HepG2 (cell line): ENCODE measurements around the gene CARMIL3. TPM values are rescaled to one million over a fixed set of nuclear protein-coding genes. Genes with fewer than 3 reads are reported as not detected.

Source experiments
- BRD4 ChIP-seq: sonication (generic); formaldehyde crosslinking; IDR thresholded peaks from 2 replicates; pipeline ENCODE4 v1.4.0; 2020; ENCODE audit warnings: missing genetic modification reagents
- IKZF5 ChIP-seq: IDR thresholded peaks from 2 replicates; pipeline ENCODE4 v1.6.1; 2018; ENCODE audit warnings: missing genetic modification reagents, mild to moderate bottlenecking, missing compliant biosample characterization
- MTA3 ChIP-seq: sonication (generic); formaldehyde crosslinking; IDR thresholded peaks from 2 replicates; pipeline ENCODE4 v1.4.0; 2020; ENCODE audit warnings: missing genetic modification reagents
- SNAPC2 ChIP-seq: sonication (generic); formaldehyde crosslinking; IDR thresholded peaks from 2 replicates; pipeline ENCODE4 v1.8.1; 2022; ENCODE audit warnings: mild to moderate bottlenecking, missing genetic modification reagents
- STAG1 ChIP-seq: sonication (generic); formaldehyde crosslinking; IDR thresholded peaks from 2 replicates; pipeline ENCODE4 v1.4.0; 2020; ENCODE audit warnings: missing genetic modification reagents
- TOPORS ChIP-seq: sonication (generic); formaldehyde crosslinking; IDR thresholded peaks from 2 replicates; pipeline ENCODE4 v1.8.0; 2023; ENCODE audit warnings: mild to moderate bottlenecking, missing genetic modification reagents
- XRCC5 ChIP-seq: fragments of 200-400 bp; formaldehyde crosslinking; optimal IDR thresholded peaks from 2 replicates; pipeline ENCODE3; 2017; ENCODE audit warnings: mild to moderate bottlenecking, low read length
- YY1 ChIP-seq: IDR thresholded peaks from 2 replicates; pipeline ENCODE4 v1.6.1; 2011; ENCODE audit warnings: low read length, low read depth, moderate library complexity, mild to moderate bottlenecking; ENCODE audit not compliant: insufficient read depth, insufficient replicate concordance
- ZBTB33 ChIP-seq: sonication (generic); formaldehyde crosslinking; IDR thresholded peaks from 2 replicates; pipeline ENCODE4 v1.4.0; 2020; ENCODE audit warnings: missing genetic modification reagents
- ZFP41 ChIP-seq: sonication (generic); formaldehyde crosslinking; IDR thresholded peaks from 2 replicates; pipeline ENCODE4 v1.4.0; 2020; ENCODE audit warnings: mild to moderate bottlenecking, missing genetic modification reagents, borderline replicate concordance
- ZNF234 ChIP-seq: sonication (generic); formaldehyde crosslinking; conservative IDR thresholded peaks from 2 replicates; pipeline ENCODE4 v1.5.1; 2020; ENCODE audit warnings: mild to moderate bottlenecking, missing genetic modification reagents
- ZNF275 ChIP-seq: sonication (generic); formaldehyde crosslinking; IDR thresholded peaks from 2 replicates; pipeline ENCODE4 v1.8.0; 2022; ENCODE audit warnings: missing genetic modification reagents, mild to moderate bottlenecking, inconsistent platforms, borderline replicate concordance
- ZNF280D ChIP-seq: sonication (generic); formaldehyde crosslinking; IDR thresholded peaks from 2 replicates; pipeline ENCODE4 v1.5.1; 2020; ENCODE audit warnings: mild to moderate bottlenecking, missing genetic modification reagents
- ZNF432 ChIP-seq: sonication (generic); formaldehyde crosslinking; IDR thresholded peaks from 2 replicates; pipeline ENCODE4 v1.5.0; 2020; ENCODE audit warnings: missing genetic modification reagents, mild to moderate bottlenecking, borderline replicate concordance
- ZNF652 ChIP-seq: IDR thresholded peaks from 2 replicates; pipeline ENCODE4 v1.6.1; 2016; ENCODE audit warnings: low read depth, borderline replicate concordance
- ZNF704 ChIP-seq: sonication (generic); formaldehyde crosslinking; IDR thresholded peaks from 2 replicates; pipeline ENCODE4 v1.8.1; 2023; ENCODE audit warnings: mild to moderate bottlenecking, inconsistent platforms, moderate library complexity, missing genetic modification reagents, borderline replicate concordance
- ZNF713 ChIP-seq: sonication (generic); formaldehyde crosslinking; IDR thresholded peaks from 2 replicates; pipeline ENCODE4 v1.4.0; 2020; ENCODE audit warnings: mild to moderate bottlenecking, missing genetic modification reagents
- ZNF749 ChIP-seq: sonication (generic); formaldehyde crosslinking; IDR thresholded peaks from 2 replicates; pipeline ENCODE4 v1.8.0; 2022; ENCODE audit warnings: mild to moderate bottlenecking, missing genetic modification reagents, moderate library complexity, borderline replicate concordance
- ZNF782 ChIP-seq: sonication (generic); formaldehyde crosslinking; IDR thresholded peaks from 2 replicates; pipeline ENCODE4 v1.4.0; 2020; ENCODE audit warnings: missing genetic modification reagents, mild to moderate bottlenecking, borderline replicate concordance
- polyA plus RNA-seq, 8 experiments: library from polyadenylated mRNA; depleted of rRNA in 3 of 8; stranded (reverse) in 7 of 8; unstranded in 1 of 8; fragments of >200 nt; fragmentation: Illumina TruSeq in 4 of 8; extraction: Trizol in 4 of 8; gene quantifications; 2 replicates each; pipeline versions ENCODE4 v1.2.1 to v1.2.3, GENCODE V29; 2011 to 2016; ENCODE audit warnings: low read depth in 4 of 8, missing spikeins in 1 of 8, mixed read lengths in 1 of 8; ENCODE audit not compliant: insufficient read depth in 1 of 8
- total RNA-seq, 5 experiments: library from RNA; depleted of rRNA; stranded (reverse); fragments of >200 nt; fragmentation: Illumina TruSeq; extraction: Trizol; gene quantifications; 2 replicates each; pipeline ENCODE4 v1.2.3, GENCODE V29; 2016; ENCODE audit warnings: low read depth in 1 of 5

Gene CARMIL3
- total and polyA plus RNA-seq, 2 of the 13 experiments (the other 11 are each of a cell fraction or from before 2014, with no cell fraction given): 0.27 to 0.55 TPM

- TF ChIP-seq ZNF275 (CRISPR knock-in tag) (peak; percentile 56; the same call in 1 of the 2 replicates), STAG1 (CRISPR knock-in tag) (peak; percentile 87), TOPORS (peak; percentile 81; the same call in 1 of the 2 replicates), ZNF432 (CRISPR knock-in tag) (no peak), YY1 (peak; percentile 73), ZNF234 (CRISPR knock-in tag) (0 out of 2 replicates have a peak, but pooled peaks have one; percentile 84), ZNF782 (peak; percentile 94), ZBTB33 (CRISPR knock-in tag) (peak; percentile 79), ZNF749 (CRISPR knock-in tag) (peak; percentile 85; the same call in 1 of the 2 replicates), XRCC5 (peak; percentile 92), MTA3 (CRISPR knock-in tag) (no peak), BRD4 (CRISPR knock-in tag) (0 out of 2 replicates have a peak, but pooled peaks have one; percentile 19), ZNF713 (CRISPR knock-in tag) (no peak), ZFP41 (CRISPR knock-in tag) (peak; percentile 96; the same call in 1 of the 2 replicates), IKZF5 (CRISPR knock-in tag) (peak; percentile 45; the same call in 1 of the 2 replicates), ZNF652 (CRISPR knock-in tag) (0 out of 2 replicates have a peak, but pooled peaks have one; percentile 33), ZNF704 (CRISPR knock-in tag) (peak; percentile 58; the same call in 1 of the 2 replicates), ZNF280D (CRISPR knock-in tag) (no peak; the same call in 1 of the 2 replicates), SNAPC2 (CRISPR knock-in tag) (no peak)
These were observed 15.4 kb upstream of the CARMIL3 start (continued) for GRCh38 chr14:24036169-24036962.
